ENCODE data around the gene FCHO2. TPM values are rescaled to one million over a fixed set of nuclear protein-coding genes. Genes with fewer than 3 reads are reported as not detected.
"Not testable (repeated sequence)": the region's sequence is repeated elsewhere in the genome, so short reads cannot be mapped to it uniquely, and the experiment has no call there.

The FCHO2 gene
- polyA plus RNA-seq, 10 donors, result 14.3 to 24.2 (median 19.1) TPM

DNA sequence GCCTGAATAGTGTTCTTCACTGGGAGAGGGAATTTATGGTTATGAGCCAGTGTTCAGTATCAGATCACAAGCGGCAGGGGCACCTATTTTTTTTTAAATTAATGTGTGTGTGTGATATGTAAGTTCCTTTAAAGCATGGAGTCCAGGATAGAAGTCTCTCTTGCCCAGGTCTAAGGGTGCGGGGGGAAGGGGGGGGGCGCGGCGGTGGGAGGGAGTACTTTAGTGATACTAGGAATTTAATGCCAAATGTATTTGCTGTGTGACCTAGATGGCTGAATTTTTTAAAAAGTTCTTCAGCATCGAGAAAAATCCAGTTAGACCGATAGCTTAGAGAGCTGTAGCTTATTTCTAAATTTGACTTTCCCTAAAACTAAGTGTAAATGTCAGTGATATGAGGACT, 1.5 kb upstream of the FCHO2 start:
- no peak for DNase-seq

DNA sequence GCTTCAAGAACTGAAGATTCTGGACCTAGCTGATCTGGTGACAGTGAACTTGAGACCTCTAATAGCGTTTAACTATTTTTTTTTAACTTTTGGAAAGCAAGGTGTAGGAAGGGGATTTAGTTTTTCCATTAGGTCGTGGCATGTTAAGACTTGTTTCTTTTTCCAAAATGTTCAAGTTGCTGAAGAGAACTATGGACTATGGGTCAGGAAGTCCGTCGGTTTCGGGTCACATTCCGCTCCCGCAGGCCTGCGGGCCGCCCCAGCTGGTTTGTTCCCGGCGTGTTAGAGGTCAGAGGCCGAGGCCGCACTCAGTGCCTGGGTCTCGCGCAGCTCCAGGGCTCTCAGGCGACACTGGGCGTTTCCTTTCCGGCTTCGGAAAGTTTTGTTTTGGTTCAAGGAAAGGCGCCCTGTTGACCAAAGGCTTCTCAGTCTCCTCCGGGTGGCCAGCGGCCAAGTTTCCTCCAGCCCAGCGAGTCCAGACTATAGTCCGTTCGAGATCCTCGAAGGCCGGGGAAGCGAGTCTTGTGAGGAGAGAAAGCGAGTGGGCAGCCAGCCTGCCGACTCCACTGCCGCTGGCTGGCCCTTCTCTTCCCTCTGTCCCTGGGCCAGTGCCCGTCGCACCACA, 586 bp upstream of the FCHO2 start:
- DNase-seq, result peak in 1 of 3 donors; percentile 88

DNA sequence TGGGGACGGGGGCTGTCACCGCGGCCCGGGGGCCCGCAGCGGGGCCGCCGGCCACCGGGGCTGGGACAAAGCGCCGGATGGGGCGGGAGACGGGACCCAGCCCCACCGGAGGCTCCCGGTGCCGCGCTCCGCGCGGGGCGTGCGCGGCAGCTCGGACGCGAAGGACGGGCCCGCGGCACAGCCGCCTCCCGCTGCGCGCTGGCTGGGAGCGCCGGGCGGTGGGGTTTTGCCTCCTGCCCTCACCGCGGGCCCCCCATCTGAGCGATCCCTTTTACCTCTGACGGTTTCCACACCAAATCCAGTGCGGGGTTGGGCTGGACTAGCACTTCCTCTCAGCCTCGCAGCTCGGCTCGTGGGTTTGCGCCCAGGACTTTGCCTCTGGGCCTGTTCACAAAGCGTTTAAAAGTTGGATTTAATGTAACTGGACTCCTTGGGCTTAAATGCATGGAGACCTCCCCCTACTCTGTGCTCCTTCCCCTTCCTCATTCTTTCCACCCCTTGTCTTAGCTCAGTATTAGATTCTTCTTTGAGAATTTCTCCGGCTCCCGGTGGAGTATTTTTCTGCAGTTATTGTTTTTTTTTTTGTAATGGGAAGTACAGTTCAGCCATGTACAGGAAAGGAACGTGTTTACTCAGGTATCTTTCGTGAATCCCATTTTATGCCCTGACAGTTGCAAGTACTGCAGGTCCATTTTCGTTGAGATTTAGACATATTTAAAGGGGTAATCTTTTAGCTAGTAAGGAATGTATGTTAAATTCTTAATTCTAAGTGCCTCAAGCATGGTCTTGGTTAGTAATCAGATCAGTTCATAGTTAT, 691 bp downstream of the FCHO2 start:
- peak; percentile 53 to 92 (median 72) for DNase-seq

DNA sequence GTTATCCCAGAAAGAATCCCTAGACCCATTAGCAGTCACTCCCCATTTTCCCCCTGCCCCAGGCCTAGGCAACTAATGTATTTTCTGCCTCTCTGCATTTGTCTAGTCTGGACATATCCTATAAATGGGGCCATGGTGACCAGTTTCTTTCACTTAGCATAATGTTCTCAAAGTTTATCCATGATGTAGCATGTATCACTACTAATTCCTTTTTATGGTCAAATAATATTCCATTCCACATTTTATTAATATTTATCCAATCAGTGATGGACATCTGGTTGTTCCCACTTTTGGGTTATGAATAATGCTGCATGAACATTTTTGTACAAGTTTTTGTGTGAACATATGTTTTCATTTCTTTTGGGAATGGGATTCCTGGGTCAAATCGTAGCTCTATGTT, 1.5 kb downstream of the FCHO2 start:
- no peak for DNase-seq

DNA sequence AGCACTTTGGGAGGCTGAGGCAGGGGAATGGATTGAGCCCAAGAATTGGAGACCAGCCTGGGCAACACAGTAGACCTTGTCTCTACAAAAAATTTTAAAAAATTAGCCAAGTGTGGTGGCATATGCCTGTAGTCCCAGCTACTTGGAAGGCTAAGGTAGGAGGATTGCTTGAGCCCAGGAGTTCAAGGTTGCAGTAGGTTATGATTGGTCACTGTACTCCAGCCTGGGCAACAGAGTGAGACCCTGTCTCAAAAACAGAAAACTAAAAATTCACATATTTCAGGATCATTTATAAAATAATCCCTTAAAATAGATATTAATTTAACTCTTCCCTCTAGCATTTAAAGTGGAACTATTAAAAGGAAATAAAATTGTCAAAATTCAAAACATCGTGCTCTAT, 3.4 kb downstream of the FCHO2 start:
- no peak for DNase-seq

DNA sequence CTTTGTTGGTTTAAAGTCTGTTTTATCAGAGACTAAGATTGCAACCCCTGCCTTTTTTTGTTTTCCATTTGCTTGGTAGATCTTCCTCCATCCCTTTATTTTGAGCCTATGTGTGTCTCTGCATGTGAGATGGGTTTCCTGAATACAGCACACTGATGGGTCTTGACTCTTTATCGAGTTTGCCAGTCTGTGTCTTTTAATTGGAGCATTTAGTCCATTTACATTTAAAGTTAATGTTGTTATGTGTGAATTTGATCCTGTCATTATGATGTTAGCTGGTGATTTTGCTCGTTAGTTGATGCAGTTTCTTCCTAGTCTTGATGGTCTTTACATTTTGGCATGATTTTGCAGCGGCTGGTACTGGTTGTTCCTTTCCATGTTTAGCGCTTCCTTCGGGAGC, 18.6 kb downstream of the FCHO2 start:
- DNase-seq, result not testable (repeated sequence)

DNA sequence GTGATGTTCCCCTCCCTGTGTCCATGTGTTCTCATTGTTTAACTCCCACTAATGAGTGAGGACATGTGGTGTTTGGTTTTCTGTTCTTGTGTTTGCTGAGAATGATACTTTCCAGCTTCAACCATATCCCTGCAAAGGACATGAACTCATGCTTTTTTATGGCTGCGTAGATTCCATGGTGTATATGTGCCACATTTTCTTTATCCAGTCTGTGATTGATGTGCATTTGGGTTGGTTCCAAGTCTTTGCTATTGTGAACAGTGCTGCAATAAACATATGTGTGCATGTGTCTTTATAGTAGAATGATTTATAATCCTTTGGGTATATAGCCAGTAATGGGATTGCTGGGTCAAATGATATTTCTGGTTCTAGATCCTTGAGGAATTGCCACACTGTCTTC, 21.0 kb downstream of the FCHO2 start:
- DNase-seq, result not testable (repeated sequence)

DNA sequence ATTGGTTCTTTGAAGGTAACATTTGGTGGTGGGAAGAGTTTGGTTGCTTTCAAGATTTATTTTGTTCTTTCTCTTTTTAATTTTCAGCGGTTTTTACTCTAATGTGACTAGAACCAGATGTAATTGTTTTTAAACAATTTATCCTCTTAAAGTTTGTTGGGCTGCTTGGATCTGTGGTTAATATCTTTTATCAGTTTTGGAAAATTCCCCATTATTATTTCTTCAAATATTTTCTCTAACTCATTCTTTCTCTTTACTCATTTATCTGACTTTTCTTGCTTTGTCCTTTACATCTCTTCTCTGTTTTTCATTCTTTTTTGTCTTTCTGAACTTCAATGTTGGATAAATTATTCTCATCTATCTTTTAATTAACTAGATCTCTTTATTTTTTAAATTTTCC, 29.9 kb downstream of the FCHO2 start:
- no peak for DNase-seq

DNA sequence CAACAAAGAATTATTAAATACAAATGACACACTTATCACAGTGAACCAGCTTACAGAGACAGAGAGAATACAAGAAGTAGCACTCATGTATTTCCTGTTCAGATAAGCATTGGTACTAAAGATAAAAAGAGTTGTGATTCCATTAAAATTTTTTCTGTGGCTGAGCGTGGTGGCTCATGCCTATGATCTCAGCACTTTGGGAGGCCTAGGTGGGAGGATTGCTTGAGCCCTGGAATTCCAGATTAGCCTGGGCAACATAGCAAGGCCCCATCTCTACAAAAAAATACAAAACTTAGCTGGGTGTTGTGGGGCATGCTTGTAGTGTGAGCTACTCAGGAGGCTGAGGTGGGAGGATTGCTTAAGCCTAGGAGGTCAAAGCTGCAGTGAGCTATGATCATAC, 32.9 kb downstream of the FCHO2 start:
- DNase-seq, result no peak

DNA sequence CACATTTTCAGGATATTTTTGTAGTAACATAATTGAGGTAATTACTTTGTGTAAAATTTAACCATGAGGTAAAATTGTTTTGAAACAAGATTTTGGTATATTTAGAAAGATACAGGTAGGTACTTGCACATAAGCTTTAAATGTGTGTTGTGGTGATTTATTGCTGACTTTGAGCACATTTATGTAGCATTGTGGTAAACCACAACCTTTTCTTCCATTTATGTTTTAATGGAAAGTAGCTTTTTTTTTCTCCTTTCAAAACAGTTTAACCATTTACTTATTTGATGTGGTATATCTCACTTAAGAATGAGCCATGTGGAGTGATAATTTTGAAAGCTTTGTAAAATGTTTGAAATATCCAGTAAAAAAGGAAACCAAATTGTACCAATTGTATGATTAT, 35.6 kb downstream of the FCHO2 start:
- no peak for DNase-seq

DNA sequence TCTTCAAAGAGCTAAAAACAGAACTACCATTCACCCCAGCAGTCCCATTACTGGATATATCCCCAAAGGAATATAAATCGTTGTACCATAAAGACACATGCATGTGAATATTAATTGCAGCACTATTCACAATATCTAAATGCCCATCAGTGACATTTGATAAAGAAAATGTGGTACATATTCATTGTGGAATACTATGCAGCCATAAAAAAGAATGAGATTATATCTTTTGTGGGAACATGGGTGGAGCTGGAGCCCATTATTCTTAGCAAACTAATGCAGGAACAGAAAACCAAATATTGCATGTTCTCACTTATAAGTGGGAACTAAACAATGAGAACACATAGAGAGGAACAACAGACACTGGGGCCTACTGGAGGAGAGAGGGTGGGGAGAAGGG, 38.7 kb downstream of the FCHO2 start:
- DNase-seq, result no peak

DNA sequence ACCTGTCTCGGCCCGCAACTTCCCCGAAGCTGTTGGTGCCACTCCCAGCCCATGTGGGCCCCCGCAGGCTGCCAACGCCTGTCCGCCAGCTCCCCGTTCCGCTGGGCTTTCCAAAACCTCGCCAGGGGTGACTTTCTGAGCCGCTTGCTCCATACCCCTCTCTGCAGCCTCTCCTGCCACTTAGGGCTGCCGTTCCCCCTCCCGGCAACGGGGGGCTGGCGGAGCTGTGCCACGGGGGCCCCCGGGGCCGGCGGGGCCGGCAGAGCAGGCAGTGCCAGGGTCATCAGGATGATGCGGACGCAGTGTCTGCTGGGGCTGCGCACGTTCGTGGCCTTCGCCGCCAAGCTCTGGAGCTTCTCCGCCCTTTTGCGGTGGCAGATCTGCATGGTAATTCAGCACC, 40.8 kb downstream of the FCHO2 start:
- no peak for DNase-seq

DNA sequence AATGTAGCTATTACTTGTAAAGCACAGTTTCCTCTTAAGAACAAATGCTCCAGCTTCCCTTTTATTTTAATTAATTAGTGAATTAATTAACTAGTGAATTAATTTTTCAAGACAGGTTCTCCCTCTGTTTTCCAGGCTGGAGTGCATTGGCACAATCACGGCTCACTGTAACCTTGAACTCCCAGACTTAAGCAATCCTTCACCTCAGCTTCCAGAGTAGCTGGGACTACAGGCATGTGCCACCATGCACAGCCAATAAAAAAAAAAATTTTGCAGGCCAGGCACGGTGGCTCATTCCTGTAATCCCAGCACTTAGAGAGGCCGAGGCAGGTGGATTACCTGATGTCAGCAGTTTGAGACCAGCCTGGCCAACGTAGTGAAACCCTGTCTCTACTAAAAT, 44.1 kb downstream of the FCHO2 start:
- DNase-seq, result no peak

DNA sequence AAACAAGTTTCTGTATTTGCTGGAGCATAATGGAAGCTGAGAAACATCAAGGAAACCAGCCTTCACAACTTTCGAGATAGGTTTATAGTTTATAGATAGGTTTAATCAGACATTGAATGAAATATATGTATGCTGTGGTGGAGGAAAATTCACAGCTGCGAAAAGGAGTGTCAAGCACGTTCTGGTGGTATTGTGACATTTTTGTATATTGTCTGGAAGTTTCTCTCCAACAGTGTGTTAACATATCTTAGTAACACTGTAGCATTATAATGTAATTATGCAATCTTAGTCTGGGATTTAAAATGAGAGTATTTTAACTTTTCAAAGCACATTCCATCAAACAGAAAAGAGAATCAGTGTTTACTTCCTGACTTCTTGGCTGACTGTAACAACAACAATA, 50.0 kb downstream of the FCHO2 start:
- no peak for DNase-seq

DNA sequence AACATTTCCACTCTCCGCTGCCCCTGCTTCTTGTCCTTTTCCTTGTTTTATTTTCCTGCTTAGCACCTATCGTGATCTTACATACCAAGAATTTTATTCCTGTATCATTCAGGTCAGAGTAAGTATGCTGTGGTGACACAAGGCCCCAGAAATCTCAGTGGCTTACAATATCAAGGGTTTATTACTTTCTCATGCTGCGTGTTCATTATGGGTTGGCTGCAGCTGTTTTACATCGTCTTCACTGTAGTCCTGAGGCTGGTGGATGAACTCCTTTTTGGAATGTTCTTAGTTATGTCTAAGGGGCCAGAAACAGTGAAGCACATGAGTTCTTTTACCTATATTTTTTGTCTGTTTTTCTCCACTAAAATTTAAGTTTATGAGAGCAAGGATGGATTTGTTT, 51.2 kb downstream of the FCHO2 start:
- no peak for DNase-seq

DNA sequence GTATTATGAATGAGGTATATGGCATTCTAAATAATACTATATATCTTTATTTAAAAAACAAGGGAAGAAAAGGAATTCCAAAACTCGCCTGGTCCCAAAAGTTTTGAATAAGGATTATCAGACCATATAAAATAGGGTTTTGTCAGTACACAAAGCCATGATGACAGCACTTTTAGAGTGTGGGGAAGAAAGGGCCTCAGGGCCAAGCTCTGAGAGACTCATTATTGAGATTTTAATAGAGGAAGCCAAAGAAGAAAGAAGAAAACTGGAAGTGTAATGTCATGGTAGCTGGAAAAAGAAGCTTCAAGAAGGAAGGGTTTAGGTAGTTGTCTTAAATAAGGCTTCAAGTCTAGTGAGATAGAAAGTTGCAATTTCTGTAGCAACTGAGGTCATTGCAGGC, 53.0 kb downstream of the FCHO2 start:
- no peak for DNase-seq

DNA sequence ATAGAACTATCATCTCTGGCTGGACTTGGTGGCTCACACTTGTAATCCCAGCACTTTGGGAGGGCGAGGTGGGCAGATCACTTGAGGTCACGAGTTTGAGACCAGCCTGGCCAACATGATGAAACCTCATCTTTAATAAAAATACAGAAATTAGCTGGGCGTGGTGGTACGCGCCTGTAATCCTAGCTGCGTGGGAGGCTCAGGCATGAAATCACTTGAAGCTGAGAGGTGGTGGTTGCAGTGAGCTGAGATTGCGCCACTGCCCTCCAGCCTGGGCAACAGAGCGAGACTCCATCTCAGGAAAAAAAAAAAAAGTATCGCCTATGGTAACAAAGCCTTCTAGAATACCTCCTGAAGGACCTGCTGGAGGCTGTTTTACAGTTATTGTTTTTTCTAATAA, 55.8 kb downstream of the FCHO2 start:
- DNase-seq, result not testable (repeated sequence)

DNA sequence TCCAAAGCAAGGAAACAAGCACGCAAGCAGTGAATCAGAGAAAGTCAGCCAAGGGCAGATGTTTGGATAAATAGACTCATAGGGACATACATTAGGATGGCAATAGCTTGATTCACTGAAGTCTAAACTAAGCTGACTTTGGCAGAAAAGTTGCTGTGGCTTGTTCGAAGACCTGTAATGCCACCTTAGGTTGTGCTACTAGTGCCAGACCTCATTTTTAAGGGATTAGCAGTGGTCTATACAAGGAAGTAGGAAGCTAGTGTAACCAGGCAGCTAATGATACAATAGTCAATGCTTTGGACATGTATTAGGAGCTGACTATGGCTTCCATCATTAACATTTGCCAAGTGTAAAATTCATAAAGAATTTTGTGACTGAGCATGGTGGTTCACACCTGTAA, 63.1 kb downstream of the FCHO2 start:
- no peak for DNase-seq

DNA sequence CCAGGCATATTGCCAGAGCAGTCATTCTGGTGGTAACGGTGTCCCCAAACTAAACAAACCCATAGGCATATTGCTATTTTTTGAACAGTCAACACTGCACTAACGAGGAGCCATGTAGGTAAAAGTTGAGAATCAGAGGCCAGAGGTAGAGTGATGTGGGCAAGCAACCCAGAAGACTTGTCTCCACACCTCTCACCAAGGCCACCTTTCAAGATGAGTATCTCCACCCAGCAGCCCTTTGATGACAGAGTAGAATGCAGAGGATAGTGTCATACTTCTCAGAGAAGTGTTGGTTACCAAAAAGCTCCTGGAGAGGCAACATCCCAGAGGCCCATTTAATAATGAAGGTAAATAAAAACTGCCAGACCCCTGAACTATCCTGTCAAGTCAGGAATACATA, 63.9 kb downstream of the FCHO2 start:
- DNase-seq, result no peak

DNA sequence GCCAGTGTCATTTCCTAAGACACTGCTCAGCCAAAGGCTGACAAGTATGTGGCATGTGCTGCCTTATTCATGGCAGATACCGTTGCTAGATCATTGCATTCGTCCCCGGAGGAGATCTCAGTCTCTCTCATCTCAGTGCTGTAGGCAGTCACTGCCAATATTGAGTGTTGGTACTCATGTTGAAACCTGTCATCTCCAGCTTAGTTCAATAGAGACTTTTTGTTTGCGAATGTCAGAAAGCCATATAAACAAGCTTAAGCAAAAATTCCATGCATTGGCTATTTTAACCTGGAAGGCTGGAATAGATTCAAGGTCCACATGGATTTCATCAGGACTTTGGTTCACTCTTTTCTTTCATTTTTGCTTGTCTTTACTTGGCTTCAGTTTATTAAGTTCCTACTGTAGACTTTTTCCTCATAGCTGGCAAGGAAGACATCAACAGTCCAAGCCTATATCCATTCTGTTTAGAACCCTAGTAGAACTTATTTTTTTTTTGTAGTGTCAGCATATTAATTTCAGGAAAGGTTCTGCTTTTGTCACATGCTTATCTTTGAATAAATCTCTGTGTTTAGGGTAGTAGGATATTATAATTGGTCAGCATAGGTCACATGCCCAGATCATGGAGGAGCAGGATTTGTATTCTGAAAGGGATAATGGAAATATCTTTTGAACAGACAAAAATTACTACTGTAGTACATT, 66.8 kb downstream of the FCHO2 start:
- peak in 1 of 3 donors; percentile 5 for DNase-seq

DNA sequence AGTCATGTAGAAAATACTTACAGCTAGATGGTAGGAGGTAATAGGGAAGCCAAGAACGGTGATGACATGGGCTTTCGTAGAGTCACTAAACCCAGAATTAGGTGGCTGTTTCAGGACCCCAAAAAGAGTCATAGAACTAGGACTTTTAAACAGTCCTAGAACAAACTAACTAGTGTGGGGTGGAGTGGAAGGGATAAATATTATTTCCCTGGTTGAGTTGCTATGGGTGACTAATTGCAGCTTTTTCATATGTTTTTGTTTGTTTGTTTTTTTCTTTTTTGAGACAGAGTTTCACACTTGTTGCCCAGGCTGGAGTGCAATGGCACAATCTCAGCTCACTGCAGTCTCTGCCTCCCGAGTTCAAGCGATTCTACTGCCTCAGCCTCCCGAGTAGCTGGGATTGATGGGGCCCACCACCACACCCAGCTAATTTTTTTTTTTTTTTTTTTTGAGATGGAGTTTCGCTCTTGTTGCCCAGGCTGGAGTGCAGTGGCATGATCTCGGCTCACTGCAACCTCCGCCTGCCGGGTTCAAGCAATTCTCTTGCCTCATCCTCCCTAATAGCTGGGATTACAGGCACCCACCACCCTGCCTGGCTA, 69.2 kb downstream of the FCHO2 start:
- DNase-seq, result not testable (repeated sequence)

DNA sequence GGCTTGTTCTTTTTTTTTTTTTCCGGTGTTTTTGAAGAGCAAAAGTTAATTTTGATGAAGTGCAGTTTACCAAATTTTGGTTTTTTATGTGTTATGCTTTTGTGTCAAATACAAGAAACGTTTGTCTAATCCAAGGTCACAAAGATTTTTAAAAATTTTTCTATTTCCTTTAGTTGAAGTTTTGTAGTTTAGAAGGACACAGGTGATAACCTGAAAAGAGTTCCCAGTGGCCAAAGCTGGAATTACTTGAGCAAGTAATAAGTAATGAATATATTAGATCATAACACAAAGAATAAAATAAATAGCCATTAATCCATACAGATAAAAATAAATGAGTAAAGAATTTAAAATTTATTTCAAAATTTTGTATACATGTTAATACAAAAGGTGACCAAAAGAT, 71.5 kb downstream of the FCHO2 start:
- no peak for DNase-seq

DNA sequence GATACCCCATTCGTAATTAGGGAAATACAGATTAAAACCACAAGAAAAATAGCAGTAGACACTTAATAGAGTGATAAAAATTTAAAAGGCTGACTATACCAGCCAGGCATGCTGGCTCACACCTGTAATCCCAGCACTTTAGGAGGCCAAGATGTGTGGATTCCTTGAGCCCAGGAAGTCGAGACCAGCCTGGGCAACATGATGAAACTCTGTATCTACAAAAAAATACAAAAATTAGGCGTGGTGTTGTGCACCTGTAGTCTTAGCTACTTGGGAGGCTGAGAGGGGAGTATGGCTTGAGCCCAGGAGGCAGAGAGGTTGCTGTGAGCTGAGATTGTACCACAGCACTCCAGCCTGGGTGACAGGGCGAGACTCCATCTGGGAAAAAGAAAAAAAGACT, 72.0 kb downstream of the FCHO2 start:
- no peak for DNase-seq
